OCI-LY3 (cell line): ENCODE results near the gene EGFLAM.

ENCODE experiments used
- H2AFZ ChIP-seq: fragments of 200-600, 300-600 bp; shearing (Covaris generic); 2 replicates; pipeline ENCODE4 v1.6.0; 2014; ENCODE audit warnings: antibody characterized with exemption, low read depth, low read length
- H3K27ac ChIP-seq: fragments of 200-600, 300-600 bp; sonication (generic); 2 replicates; pipeline ENCODE4 v1.5.1; 2014; ENCODE audit warnings: mild to moderate bottlenecking, low read length, moderate library complexity, mixed read lengths
- H3K27me3 ChIP-seq: fragments of 200-600, 300-600 bp; sonication (generic); 2 replicates; pipeline ENCODE4 v1.6.1; 2014; ENCODE audit warnings: low read depth, low read length, mixed read lengths
- H3K36me3 ChIP-seq: fragments of 200-600, 300-600 bp; sonication (generic); replicated peaks from 2 replicates; pipeline ENCODE3; 2014; ENCODE audit warnings: low read depth, low read length, mixed read lengths
- H3K4me1 ChIP-seq: fragments of 300-600, 200-600 bp; sonication (generic); 2 replicates; pipeline ENCODE4 v1.6.1; 2014; ENCODE audit warnings: low read length, mixed read lengths
- H3K4me2 ChIP-seq: fragments of 200-600, 300-600 bp; sonication (generic); 2 replicates; pipeline ENCODE4 v1.6.1; 2014; ENCODE audit warnings: low read length, mixed read lengths
- H3K4me3 ChIP-seq: fragments of 300-600, 200-600 bp; sonication (generic); 2 replicates; pipeline ENCODE4 v1.5.1; 2014; ENCODE audit warnings: antibody characterized with exemption, mild to moderate bottlenecking, low read length, moderate library complexity
- H3K79me2 ChIP-seq: fragments of 300-600, 200-600 bp; shearing (Covaris generic); 2 replicates; pipeline ENCODE4 v1.6.1; 2014; ENCODE audit warnings: mild to moderate bottlenecking, low read length, mixed read lengths
- H3K9ac ChIP-seq: fragments of 300-600, 200-600 bp; shearing (Covaris generic); 2 replicates; pipeline ENCODE4 v1.6.0; 2014; ENCODE audit warnings: mild to moderate bottlenecking, low read length, moderate library complexity
- H3K9me3 ChIP-seq: fragments of 200-600, 300-600 bp; shearing (Covaris generic); 2 replicates; pipeline ENCODE4 v1.6.1; 2014; ENCODE audit warnings: low read length, mixed read lengths; ENCODE audit not compliant: insufficient read depth
- H4K20me1 ChIP-seq: fragments of 200-600, 300-600 bp; sonication (generic); 2 replicates; pipeline ENCODE4 v1.6.1; 2016; ENCODE audit warnings: low read length, mixed read lengths; ENCODE audit not compliant: insufficient read depth
- CTCF ChIP-seq: fragments of 200-600, 300-600 bp; sonication (generic); IDR thresholded peaks from 2 replicates; pipeline ENCODE4 v1.5.1; 2014; ENCODE audit warnings: antibody characterized with exemption, low read length, low read depth
- EZH2phosphoT487 ChIP-seq: fragments of 200-600 bp; shearing (Covaris generic); IDR thresholded peaks from 2 replicates; pipeline ENCODE4 v1.6.1; 2018; ENCODE audit warnings: antibody characterized with exemption, mixed run types, low read depth

Gene EGFLAM

GRCh38 chr5:38452201-38452600 is 193.8 kb downstream of the EGFLAM start:
- TF ChIP-seq EZH2phosphoT487 (no peak), CTCF (no peak)
- H3K4me3 ChIP-seq: no peak overlapping the region
- H3K9ac ChIP-seq: no peak overlapping the region
- no peak overlapping the region for H2AFZ ChIP-seq
- H3K36me3 ChIP-seq: no peaks in the 10 kb centered on the region
- no peaks in the 10 kb centered on the region for H3K9me3 ChIP-seq
- H3K4me1 ChIP-seq: peaks cover 8% of the 10 kb centered on the region
- H4K20me1 ChIP-seq: peaks cover 77% of the 10 kb centered on the region
- no peaks in the 10 kb centered on the region for H3K79me2 ChIP-seq
- H3K27ac ChIP-seq: no peak overlapping the region
- peaks cover 83% of the 10 kb centered on the region for H3K27me3 ChIP-seq
- H3K4me2 ChIP-seq: no peak overlapping the region

- peaks cover 85% of the 10 kb centered on the region for H3K27me3 ChIP-seq
- no peaks in the 10 kb centered on the region for H3K79me2 ChIP-seq
- H3K4me1 ChIP-seq: peaks cover 8% of the 10 kb centered on the region
- H3K9me3 ChIP-seq: no peaks in the 10 kb centered on the region
- TF ChIP-seq CTCF: no peak
- peak; percentile 89 for TF ChIP-seq EZH2phosphoT487
- no peak overlapping the region for H3K9ac ChIP-seq
- H3K36me3 ChIP-seq: no peaks in the 10 kb centered on the region
- H3K4me3 ChIP-seq: no peak overlapping the region
- H4K20me1 ChIP-seq: peaks cover 72% of the 10 kb centered on the region
- no peak overlapping the region for H3K27ac ChIP-seq
- no peak overlapping the region for H3K4me2 ChIP-seq
- no peak overlapping the region for H2AFZ ChIP-seq
Observed at GRCh38 chr5:38453506-38453905, 195.1 kb downstream of the EGFLAM start.

GRCh38 chr5:38453921-38454320 is 195.6 kb downstream of the EGFLAM start:
- peaks cover 70% of the 10 kb centered on the region for H4K20me1 ChIP-seq
- H3K27ac ChIP-seq: no peak overlapping the region
- H3K27me3 ChIP-seq: peaks cover 85% of the 10 kb centered on the region
- no peaks in the 10 kb centered on the region for H3K36me3 ChIP-seq
- TF ChIP-seq EZH2phosphoT487 (no peak), CTCF (no peak)
- peaks cover 8% of the 10 kb centered on the region for H3K4me1 ChIP-seq
- no peak overlapping the region for H3K9ac ChIP-seq
- no peak overlapping the region for H2AFZ ChIP-seq
- H3K79me2 ChIP-seq: no peaks in the 10 kb centered on the region
- no peak overlapping the region for H3K4me2 ChIP-seq
- no peak overlapping the region for H3K4me3 ChIP-seq
- H3K9me3 ChIP-seq: no peaks in the 10 kb centered on the region

GRCh38 chr5:38455796-38456330 is 197.5 kb downstream of the EGFLAM start:
- Histone ChIP-seq H3K27me3 (peaks cover 84% of the 10 kb centered on the region), H3K4me2 (no peak overlapping the region), H3K9ac (no peak overlapping the region), H3K4me3 (no peak overlapping the region), H2AFZ (no peak overlapping the region), H3K79me2 (no peaks in the 10 kb centered on the region), H3K4me1 (peaks cover 8% of the 10 kb centered on the region), H3K36me3 (no peaks in the 10 kb centered on the region), H4K20me1 (peaks cover 57% of the 10 kb centered on the region), H3K27ac (no peak overlapping the region), H3K9me3 (no peaks in the 10 kb centered on the region)
- no peak for TF ChIP-seq CTCF
- TF ChIP-seq EZH2phosphoT487: no peak
